Effector memory CD8-positive, alpha-beta T cell (primary cell): Measurements from ENCODE around the gene TBC1D19.
"Not testable (repeated sequence)": the region's sequence is repeated elsewhere in the genome, so short reads cannot be mapped to it uniquely, and the experiment has no call there.

Experiments used
- ATAC-seq: fragments of 150-1000 bp; cut with Tn5 transposase; replicated peaks from 2 replicates; pipeline ENCODE4 v1.10.0; 2021; ENCODE audit warnings: mild to moderate bottlenecking, moderate library complexity
- DNase-seq, 3 experiments: peaks; one replicate each; pipeline ENCODE4 v3.0.0; 2021
- H3K27ac Mint-ChIP-seq, 2 donors: one replicate each; pipeline ENCODE4 v1.8.0; 2022; ENCODE audit warnings: mild to moderate bottlenecking in 2 of 2, mixed read lengths in 2 of 2, moderate library complexity in 2 of 2
- H3K27me3 Mint-ChIP-seq, 2 donors: one replicate each; pipeline ENCODE4 v1.8.0; 2022; ENCODE audit warnings: mixed read lengths in 2 of 2
- H3K36me3 Mint-ChIP-seq: one replicate; pipeline ENCODE4 v1.8.0; 2022; ENCODE audit warnings: mild to moderate bottlenecking, moderate library complexity, mixed read lengths; ENCODE audit not compliant: insufficient read depth
- H3K4me1 Mint-ChIP-seq, 2 donors: one replicate each; pipeline ENCODE4 v1.8.0; 2022; ENCODE audit warnings: low read depth in 2 of 2, mixed read lengths in 2 of 2
- H3K4me3 Mint-ChIP-seq, 2 donors: one replicate each; pipeline ENCODE4 v1.8.0; 2022; ENCODE audit warnings: mild to moderate bottlenecking in 2 of 2, mixed read lengths in 2 of 2, moderate library complexity in 2 of 2
- H3K9me3 Mint-ChIP-seq, 2 donors: one replicate each; pipeline ENCODE4 v1.8.0; 2022; ENCODE audit warnings: mixed read lengths in 2 of 2

Gene TBC1D19

GRCh38 chr4:26611372-26611771, 27.5 kb downstream of the TBC1D19 start:
- no peak overlapping the region for H3K4me3 Mint-ChIP-seq
- H3K36me3 Mint-ChIP-seq: peaks cover 3% of the 10 kb centered on the region
- H3K27me3 Mint-ChIP-seq: no peaks in the 10 kb centered on the region
- H3K4me1 Mint-ChIP-seq: peaks cover 18 to 42% of the 10 kb centered on the region in 2 donors
- no peaks in the 10 kb centered on the region for H3K9me3 Mint-ChIP-seq
- no peak for ATAC-seq
- DNase-seq: no peak
- H3K27ac Mint-ChIP-seq: peak overlapping the region in 1 of 2 donors; percentile 39

DNA sequence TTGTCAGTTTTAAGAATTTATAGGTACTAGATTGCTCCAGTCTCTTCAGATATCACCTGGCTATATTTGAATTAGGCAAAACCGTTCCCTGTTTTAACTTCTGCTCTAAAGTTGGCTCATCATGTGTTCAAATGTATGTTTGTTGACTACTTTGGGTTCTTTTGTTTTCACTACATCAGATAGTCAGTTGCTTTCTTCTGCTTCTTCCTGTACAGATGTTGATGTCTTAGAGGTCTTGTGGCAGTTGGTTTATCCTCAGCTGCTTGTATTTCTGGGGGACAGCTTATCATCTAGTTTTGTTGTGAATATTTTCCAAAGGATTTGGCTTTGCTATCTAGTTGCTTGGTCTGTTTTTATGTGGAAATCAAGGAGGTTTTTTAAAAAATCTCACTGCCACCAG, 28.0 kb downstream of the TBC1D19 start:
- Mint-ChIP-seq H3K9me3 (no peaks in the 10 kb centered on the region), H3K27ac (peak overlapping the region; percentile 16 to 39), H3K36me3 (peaks cover 3% of the 10 kb centered on the region), H3K27me3 (no peaks in the 10 kb centered on the region), H3K4me1 (peaks cover 17 to 40% of the 10 kb centered on the region in 2 donors), H3K4me3 (no peak overlapping the region)
- ATAC-seq (no peak), DNase-seq (no peak)

GRCh38 chr4:26613237-26613636, 29.4 kb downstream of the TBC1D19 start:
- Mint-ChIP-seq H3K27me3 (no peaks in the 10 kb centered on the region), H3K9me3 (no peaks in the 10 kb centered on the region), H3K27ac (peak overlapping the region; percentile 49 to 72), H3K4me1 (peaks cover 19 to 44% of the 10 kb centered on the region in 2 donors), H3K36me3 (peaks cover 3% of the 10 kb centered on the region), H3K4me3 (peak overlapping the region; percentile 28 to 52)
- DNase-seq: no peak
- no peak for ATAC-seq

GRCh38 chr4:26613735-26614134, 29.9 kb downstream of the TBC1D19 start:
- peak overlapping the region; percentile 49 to 72 for H3K27ac Mint-ChIP-seq
- H3K36me3 Mint-ChIP-seq: peaks cover 3% of the 10 kb centered on the region
- peak overlapping the region in 1 of 2 donors; percentile 52 for H3K4me3 Mint-ChIP-seq
- no peak for ATAC-seq
- DNase-seq: no peak
- H3K27me3 Mint-ChIP-seq: no peaks in the 10 kb centered on the region
- no peaks in the 10 kb centered on the region for H3K9me3 Mint-ChIP-seq
- peaks cover 18 to 40% of the 10 kb centered on the region in 2 donors for H3K4me1 Mint-ChIP-seq

DNA sequence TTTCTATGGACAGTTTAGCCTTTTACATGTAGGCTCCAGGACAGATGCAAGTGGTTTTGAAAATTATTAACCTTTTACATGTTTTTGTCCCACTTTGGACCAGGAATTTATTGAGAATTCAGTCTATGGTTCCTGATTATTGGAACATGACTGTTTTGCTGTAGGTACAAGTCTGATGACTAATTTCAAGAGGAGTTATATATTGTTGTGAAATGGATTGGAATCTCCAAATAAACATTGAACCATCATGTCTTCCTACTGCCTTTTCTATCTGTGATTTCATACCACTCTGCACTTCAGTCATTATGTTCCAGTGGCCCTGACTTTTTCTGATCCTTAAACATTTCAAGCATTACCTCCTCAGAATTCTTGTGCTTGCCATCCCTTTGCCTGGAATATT, 35.9 kb downstream of the TBC1D19 start:
- Mint-ChIP-seq H3K4me3 (no peak overlapping the region), H3K4me1 (peaks cover 3 to 13% of the 10 kb centered on the region in 2 donors), H3K27ac (peak overlapping the region in 1 of 2 donors; percentile 44), H3K27me3 (no peaks in the 10 kb centered on the region), H3K36me3 (peaks cover 6% of the 10 kb centered on the region), H3K9me3 (no peaks in the 10 kb centered on the region)
- ATAC-seq: no peak
- DNase-seq: no peak

GRCh38 chr4:26621366-26621765, 37.5 kb downstream of the TBC1D19 start:
- Mint-ChIP-seq H3K4me3 (no peak overlapping the region), H3K27ac (no peak overlapping the region), H3K36me3 (peaks cover 4% of the 10 kb centered on the region), H3K9me3 (no peaks in the 10 kb centered on the region), H3K27me3 (no peaks in the 10 kb centered on the region), H3K4me1 (peaks cover 3 to 13% of the 10 kb centered on the region in 2 donors)
- ATAC-seq (no peak), DNase-seq (no peak)

DNA sequence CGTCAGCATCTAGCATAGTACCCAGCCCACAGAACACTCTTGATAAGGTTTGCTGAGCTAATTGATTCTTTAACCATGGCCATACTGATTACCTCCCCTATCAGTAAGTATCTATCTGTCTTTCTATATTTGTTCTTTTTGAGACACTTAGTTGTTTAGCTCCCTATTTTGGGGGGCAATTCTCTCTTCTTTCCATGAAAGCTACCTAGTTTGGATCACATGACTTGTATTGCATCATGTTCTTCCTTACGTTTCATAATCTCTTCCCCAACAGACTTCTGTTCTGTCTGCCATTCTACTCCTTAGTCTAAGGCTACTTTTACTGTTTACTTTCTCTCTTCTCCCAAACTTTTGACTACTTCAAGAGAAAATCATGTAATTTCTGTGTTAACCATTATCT, 39.0 kb downstream of the TBC1D19 start:
- DNase-seq (no peak), ATAC-seq (no peak)
- no peaks in the 10 kb centered on the region for H3K27me3 Mint-ChIP-seq
- no peak overlapping the region for H3K4me3 Mint-ChIP-seq
- H3K9me3 Mint-ChIP-seq: no peaks in the 10 kb centered on the region
- H3K27ac Mint-ChIP-seq: peak overlapping the region in 1 of 2 donors; percentile 52
- H3K36me3 Mint-ChIP-seq: peaks cover 4% of the 10 kb centered on the region
- peaks cover 3 to 13% of the 10 kb centered on the region in 2 donors for H3K4me1 Mint-ChIP-seq

DNA sequence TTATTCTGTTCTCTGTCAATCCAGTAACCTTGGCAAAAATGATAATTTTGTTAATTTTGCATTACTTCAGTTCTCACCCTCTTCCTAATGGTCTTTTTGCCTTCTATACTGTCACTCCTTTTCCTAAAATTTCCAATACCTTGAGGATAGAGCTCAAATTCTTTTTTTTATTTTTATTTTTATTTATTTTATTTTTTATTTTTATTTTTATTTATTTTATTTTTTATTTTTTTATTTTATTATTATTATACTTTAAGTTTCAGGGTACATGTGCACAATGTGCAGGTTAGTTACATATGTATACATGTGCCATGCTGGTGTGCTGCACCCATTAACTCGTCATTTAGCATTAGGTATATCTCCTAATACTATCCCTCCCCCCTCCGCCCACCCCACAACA, 42.8 kb downstream of the TBC1D19 start:
- ATAC-seq, DNase-seq, H3K27me3 Mint-ChIP-seq, H3K36me3 Mint-ChIP-seq, H3K4me1 Mint-ChIP-seq, H3K4me3 Mint-ChIP-seq, H3K27ac Mint-ChIP-seq, H3K9me3 Mint-ChIP-seq: not testable (repeated sequence)

DNA sequence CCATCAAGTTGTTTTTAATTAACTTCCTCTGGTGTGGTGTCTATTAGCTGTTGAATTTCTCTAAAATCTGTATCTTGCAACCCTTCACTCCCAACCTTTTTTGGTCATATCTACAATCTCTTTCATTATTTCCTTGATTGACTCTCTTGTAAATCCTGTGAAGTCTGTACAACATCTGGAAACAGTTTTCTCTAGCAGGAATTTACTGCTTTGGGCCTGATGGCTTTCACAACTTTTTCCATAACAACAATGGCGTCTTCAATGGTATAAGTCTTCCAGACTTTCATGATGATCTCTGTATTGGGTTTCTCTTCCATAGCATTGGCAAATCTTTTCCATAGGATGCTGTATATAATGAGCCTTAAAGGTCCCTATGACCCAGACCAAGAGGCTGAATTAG, 49.0 kb downstream of the TBC1D19 start:
- no peaks in the 10 kb centered on the region for H3K27me3 Mint-ChIP-seq
- DNase-seq: no peak
- H3K27ac Mint-ChIP-seq: no peak overlapping the region
- H3K4me1 Mint-ChIP-seq: no peaks in the 10 kb centered on the region
- no peak for ATAC-seq
- H3K4me3 Mint-ChIP-seq: no peak overlapping the region
- no peaks in the 10 kb centered on the region for H3K9me3 Mint-ChIP-seq
- H3K36me3 Mint-ChIP-seq: peaks cover 11% of the 10 kb centered on the region

DNA sequence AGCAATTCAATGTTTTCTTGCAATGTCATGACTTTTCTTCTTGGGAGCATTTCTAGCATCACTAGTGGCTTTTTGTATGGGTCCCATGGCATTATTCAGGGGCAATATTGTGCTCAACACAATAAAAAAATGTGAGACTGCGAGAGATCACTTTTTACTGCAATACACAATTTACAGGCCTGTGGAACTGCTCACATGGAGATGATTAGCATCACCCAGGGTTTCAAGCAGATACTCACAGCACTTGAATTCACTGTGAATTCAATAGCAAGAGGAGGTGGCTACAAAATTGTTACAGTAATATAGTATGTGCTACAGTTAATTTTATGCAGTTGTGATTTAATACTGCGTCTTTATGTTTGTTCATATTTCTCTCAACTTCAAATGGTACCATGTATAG, 50.4 kb downstream of the TBC1D19 start:
- no peaks in the 10 kb centered on the region for H3K27me3 Mint-ChIP-seq
- H3K27ac Mint-ChIP-seq: no peak overlapping the region
- no peak overlapping the region for H3K4me3 Mint-ChIP-seq
- H3K4me1 Mint-ChIP-seq: no peaks in the 10 kb centered on the region
- no peaks in the 10 kb centered on the region for H3K9me3 Mint-ChIP-seq
- ATAC-seq: no peak
- H3K36me3 Mint-ChIP-seq: peaks cover 15% of the 10 kb centered on the region
- no peak for DNase-seq

- ATAC-seq: no peak
- no peak for DNase-seq
- Mint-ChIP-seq H3K27ac (no peak overlapping the region), H3K36me3 (peaks cover 22% of the 10 kb centered on the region), H3K4me1 (peaks cover 0 to under 1% of the 10 kb centered on the region in 2 donors), H3K9me3 (no peaks in the 10 kb centered on the region), H3K4me3 (no peak overlapping the region), H3K27me3 (no peaks in the 10 kb centered on the region)
Measured at GRCh38 chr4:26636458-26636857, 52.6 kb downstream of the TBC1D19 start.

- not testable (repeated sequence) for ATAC-seq, H3K4me1 Mint-ChIP-seq, H3K27me3 Mint-ChIP-seq, H3K27ac Mint-ChIP-seq, H3K4me3 Mint-ChIP-seq, DNase-seq, H3K9me3 Mint-ChIP-seq
- H3K36me3 Mint-ChIP-seq: peaks cover 17% of the 10 kb centered on the region
Measured at GRCh38 chr4:26640639-26641038, 56.8 kb downstream of the TBC1D19 start.

GRCh38 chr4:26647523-26648224, 63.8 kb downstream of the TBC1D19 start:
- no peak overlapping the region for H3K27ac Mint-ChIP-seq
- no peaks in the 10 kb centered on the region for H3K9me3 Mint-ChIP-seq
- no peaks in the 10 kb centered on the region for H3K27me3 Mint-ChIP-seq
- no peaks in the 10 kb centered on the region for H3K36me3 Mint-ChIP-seq
- no peak overlapping the region for H3K4me3 Mint-ChIP-seq
- DNase-seq (no peak), ATAC-seq (no peak)
- no peaks in the 10 kb centered on the region for H3K4me1 Mint-ChIP-seq

- Mint-ChIP-seq H3K9me3 (no peaks in the 10 kb centered on the region), H3K36me3 (no peaks in the 10 kb centered on the region), H3K4me3 (no peak overlapping the region), H3K4me1 (no peaks in the 10 kb centered on the region), H3K27me3 (no peaks in the 10 kb centered on the region), H3K27ac (no peak overlapping the region)
- DNase-seq: no peak
- no peak for ATAC-seq
Measured at GRCh38 chr4:26648260-26648659, 64.4 kb downstream of the TBC1D19 start.
